Measurements from ENCODE around the gene DHX35. TPM values are rescaled to one million over a fixed set of nuclear protein-coding genes. Genes with fewer than 3 reads are reported as not detected.

Gene DHX35
- total and polyA plus RNA-seq, 2 of the 13 experiments (the other 11 are each of a cell fraction or from before 2014, with no cell fraction given): 25.8 to 28.7 TPM

GRCh38 chr20:39032997-39033396, 70.9 kb downstream of the DHX35 start:
- no TSS peak for BruUV-seq (replicated peaks)
- Histone ChIP-seq H3K27me3 (ENCODE audit: control insufficient read depth in 1 of 2, insufficient read depth in 2 of 2, low read length in 2 of 2) (no peaks in the 10 kb centered on the region), H3K9ac (ENCODE audit: insufficient read depth, low read depth, low read length) (no peak overlapping the region), H3K4me2 (ENCODE audit: low read depth, low read length) (no peak overlapping the region), H3K27ac (ENCODE audit: extremely low read length, insufficient read depth, low read length) (no peak overlapping the region), H3K4me3 (replicated peaks in 1 of 3; ENCODE audit: insufficient read depth in 1 of 3, low read depth in 2 of 3, low read length in 3 of 3) (no peak overlapping the region), H3K36me3 (replicated peaks in 1 of 2; ENCODE audit: control insufficient read depth in 1 of 2, insufficient read depth in 2 of 2, low read length in 2 of 2) (peaks cover 30 to 57% of the 10 kb centered on the region in 2 experiments), H3K79me2 (ENCODE audit: insufficient read depth, low read length) (no peaks in the 10 kb centered on the region), H3K9me3 (ENCODE audit: low read length) (no peaks in the 10 kb centered on the region), H3K4me1 (ENCODE audit: insufficient read depth, low read length) (peaks cover 12% of the 10 kb centered on the region; the same call in 1 of the 2 replicates), H4K20me1 (ENCODE audit: insufficient read depth, low read length) (no peaks in the 10 kb centered on the region), H2AFZ (ENCODE audit: low read length) (no peak overlapping the region)
- FAIRE-seq (no peak), DNase-seq (ENCODE audit: low spot score) (no peak), ATAC-seq (no peak)
- TF ChIP-seq ZSCAN29 (CRISPR knock-in tag; conservative IDR thresholded peaks at IDR 0.05) (no peak), HNF4A (CRISPR knock-in tag; IDR thresholded peaks at IDR 0.05) (no peak), ZNF687 (CRISPR knock-in tag; IDR thresholded peaks at IDR 0.05) (no peak), SRF (IDR thresholded peaks at IDR 0.05; ENCODE audit: low read depth, low read length) (no peak), CHCHD3 (CRISPR knock-in tag; IDR thresholded peaks at IDR 0.05) (no peak), ZBTB14 (CRISPR knock-in tag; IDR thresholded peaks at IDR 0.05) (no peak), FOXJ3 (CRISPR knock-in tag; IDR thresholded peaks at IDR 0.05; ENCODE audit: borderline replicate concordance) (no peak), RBAK (CRISPR knock-in tag; IDR thresholded peaks at IDR 0.05) (no peak), ZNF234 (CRISPR knock-in tag; conservative IDR thresholded peaks at IDR 0.05) (no peak)
- 90% methylated on average over 3 of the region's 3 CpGs for WGBS (ENCODE audit: low lambda C conversion rate)
- POLR2A ChIA-PET: no interaction called here
- in situ Hi-C loops (cut with HindIII; ENCODE audit: extremely low pct_ligation_motif_present, low pct_unique_long_range_greater_than_20kb): loop anchor here (25.0 kb wide), 1 partner anchor 396 kb away; no protein-coding TSS in a partner anchor
- intact Hi-C loops (cut with micrococcal nuclease; ENCODE audit: unreplicated experiment): no loop called here
- CTCF ChIA-PET (ENCODE audit: low intra/inter-chr PET ratio, low total read pairs): no interaction called here

Measured in HepG2 (cell line).